KG1 (cell line): ENCODE data around the gene B4GAT1.

Experiments used
- DNase-seq: peaks from one replicate; lab custom pipeline; 2025; lab: John Stamatoyannopoulos, UW

Gene B4GAT1

DNA sequence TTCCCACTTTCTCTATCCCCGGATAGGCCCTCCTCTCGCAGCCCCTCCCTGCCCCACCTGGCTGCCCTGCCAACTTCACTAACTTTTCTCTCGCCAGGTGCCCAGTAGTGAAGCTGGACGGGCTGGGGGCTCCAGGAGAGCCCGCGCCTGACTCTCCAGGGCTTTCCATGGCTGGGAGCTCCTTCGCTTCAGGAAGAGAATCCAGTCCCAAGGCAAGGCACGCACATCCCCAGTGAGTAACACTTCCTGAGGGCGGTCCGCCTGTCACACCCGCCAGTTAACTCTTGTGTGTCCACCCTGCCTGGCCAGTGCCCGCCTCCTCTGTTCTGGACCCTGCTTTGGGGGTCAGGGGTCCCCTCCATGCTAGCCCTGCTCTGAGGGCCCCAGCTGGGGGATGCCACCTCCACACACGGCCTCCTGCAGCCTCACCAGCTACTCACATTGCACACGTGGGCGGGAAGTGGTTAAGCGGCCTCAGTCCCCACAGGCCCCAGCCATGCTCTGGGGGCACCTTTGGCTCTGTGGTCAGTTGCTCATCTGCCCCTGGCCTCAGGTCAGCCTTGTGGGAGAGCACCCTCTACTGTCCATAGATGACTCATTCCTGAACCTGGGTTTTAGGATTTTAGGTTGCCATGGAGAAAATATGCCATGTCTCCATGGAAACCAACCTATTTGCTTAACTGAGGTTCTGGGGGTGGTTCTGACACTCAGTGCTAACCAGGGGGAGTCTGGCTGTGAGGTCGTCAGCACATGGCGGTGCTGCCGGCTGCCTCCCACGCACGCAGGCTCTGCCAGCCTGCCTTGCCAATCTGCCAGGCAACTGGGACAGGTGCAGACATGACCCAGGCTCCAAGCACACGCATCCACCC lies 11.0 kb downstream of the B4GAT1 start, which contains the start of gene RIN1:
Gene RIN1, minus strand, starts transcription at position 201 of the 869 bp plus-strand sequence. Its CDS starts 32 bp downstream, at position 169.
- DNase-seq = no peak

DNA sequence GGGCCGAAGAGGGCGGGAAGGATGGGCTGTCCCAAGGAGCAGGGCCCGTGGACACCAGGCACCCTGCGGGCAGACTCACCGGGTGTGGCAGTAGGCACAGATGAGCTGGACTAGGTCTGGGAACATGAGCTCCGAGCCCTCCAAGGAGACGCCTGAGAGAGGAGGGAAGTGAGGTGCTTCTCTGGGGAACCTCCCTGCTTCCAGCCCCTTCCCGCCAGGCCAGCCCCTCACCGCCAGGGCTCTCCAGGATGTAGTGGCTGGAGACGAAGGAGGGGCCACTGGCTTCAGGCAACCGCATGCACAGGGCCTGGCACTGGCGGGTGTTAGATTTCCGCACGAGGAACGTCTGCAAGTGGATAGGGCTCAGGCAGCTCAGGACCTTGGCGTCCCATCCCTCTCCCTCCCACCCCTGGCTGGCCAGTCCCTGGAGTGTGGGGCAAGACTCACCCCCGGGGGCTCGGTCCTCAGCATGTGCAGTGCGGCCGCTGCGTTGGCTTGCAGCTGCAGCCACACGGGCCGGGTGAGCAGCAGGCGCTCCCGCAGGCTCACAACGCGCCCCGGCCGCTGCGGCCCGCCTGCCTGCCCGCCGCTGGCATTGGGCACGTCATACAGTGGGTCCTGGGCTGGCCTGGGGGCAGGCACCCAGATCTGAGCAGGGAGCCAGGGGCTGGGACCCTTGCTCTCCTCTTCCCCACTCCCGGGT lies 11.7 kb downstream of the B4GAT1 start:
- no peak for DNase-seq

DNA sequence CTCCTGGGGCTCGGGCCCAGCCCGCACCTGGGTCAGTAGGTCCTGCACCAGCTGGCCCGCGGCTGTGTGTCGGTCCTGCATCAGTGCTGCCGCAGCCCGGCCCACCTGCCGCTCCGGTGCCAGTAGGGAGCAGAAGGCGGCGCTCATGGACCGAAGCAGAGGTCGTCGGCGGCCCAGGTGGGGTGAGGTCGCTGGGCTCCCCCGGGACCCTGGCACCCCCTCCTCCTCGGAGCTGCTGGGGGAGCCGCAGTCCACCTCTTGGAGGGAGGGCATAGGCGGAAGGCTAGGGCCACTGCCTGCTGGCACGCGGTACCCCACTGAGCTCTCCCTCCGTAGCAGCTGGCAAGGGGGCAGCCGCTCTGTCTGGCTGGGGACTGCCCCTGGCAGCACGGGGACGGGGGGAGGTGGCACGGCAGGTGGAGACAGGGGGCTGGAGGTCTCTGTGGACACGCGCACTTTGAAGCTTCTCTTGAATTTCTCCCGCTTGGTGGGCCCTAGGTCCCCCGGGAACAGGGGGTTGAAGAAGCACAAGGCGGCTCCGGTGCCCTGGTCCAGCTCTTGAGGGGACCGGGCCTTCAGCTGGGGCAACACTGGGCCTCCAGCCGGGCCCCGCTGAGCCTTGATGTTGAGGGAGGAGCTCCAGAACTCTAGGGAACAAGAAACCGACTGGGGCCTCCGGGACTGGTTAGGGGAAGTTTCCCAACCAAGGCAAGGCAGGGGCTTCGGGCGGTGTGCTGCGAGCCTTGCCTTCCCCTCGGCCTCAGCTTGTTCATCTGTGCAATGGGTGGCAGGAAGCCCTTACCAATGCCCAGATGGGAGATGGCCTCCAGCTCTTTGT lies 12.6 kb downstream of the B4GAT1 start:
- no peak for DNase-seq

GRCh38 chr11:66333896-66334604 lies 13.4 kb downstream of the B4GAT1 start:
- DNase-seq = no peak

DNA sequence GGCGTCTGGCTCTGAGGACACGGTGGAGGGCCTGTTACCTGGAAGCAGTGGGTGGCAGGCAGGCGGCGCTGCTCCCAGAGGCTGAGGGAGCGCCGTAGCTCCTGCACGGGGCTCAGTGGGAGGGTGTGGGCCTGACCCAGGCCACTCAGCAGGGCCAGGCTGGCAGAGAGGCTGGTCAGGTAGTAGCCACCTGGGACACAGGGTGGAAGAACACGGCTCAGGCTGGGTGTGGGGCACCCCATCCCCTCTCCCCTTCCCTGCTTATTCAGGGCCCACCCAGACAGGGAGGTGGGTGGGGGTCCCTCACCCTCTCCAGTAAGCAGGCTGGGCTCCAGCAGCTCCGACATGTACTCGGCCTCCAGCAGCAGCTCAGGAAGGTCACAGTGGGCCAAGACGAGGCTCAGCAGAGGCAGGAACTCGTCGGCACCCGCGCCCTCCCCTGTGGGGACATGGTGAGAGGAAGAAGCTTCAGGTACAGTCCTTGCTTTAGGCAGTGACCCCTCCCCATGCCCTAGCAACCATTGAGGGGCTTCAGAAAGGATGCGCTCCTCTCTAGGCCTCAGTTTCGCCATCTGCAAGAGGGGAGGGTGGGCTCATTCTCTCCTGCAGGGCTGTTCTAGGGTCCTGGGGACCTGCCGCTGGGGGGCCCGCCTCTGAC lies 14.1 kb downstream of the B4GAT1 start:
- no peak for DNase-seq

DNA sequence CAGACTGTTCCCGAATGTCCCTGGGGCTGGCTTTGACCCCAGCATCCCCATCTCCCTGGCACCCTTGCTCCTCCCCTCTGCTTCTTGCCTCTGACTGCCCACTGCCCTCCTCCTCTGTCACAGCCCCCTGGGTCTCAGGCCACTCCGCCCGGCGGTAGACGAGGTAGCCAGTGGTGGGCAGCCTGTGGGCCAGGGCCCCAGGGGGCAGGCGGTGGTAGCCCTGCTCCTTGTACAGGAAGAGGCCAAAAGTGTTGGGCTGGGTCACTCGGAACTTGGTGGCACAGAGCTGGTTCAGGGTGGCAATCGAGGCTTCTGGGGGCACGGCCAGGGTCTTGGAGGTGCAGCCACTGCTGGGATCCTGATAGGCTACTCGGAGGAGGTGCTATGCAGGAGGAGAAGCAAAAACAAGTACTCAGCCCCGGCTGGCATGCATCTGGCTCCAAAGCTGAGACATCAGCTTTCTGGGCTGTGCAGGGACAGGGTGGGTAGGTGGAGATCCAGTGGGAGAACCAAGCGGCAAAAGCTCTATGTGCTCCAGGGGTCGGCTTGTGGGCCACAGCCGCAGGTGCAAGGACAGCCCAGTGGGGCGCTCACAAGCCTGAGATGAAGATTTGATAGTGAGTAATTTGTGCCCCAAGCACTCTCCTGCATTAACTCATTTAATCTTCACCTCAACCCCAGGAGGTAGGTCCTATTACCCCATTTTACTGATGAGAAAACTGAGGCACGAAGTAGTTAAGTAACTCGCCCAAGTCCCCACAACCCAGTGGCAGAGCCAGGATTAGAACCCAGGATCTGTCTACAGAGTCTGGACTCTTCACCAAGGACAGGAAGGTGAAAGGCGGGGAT lies 14.8 kb downstream of the B4GAT1 start:
- no peak for DNase-seq

DNA sequence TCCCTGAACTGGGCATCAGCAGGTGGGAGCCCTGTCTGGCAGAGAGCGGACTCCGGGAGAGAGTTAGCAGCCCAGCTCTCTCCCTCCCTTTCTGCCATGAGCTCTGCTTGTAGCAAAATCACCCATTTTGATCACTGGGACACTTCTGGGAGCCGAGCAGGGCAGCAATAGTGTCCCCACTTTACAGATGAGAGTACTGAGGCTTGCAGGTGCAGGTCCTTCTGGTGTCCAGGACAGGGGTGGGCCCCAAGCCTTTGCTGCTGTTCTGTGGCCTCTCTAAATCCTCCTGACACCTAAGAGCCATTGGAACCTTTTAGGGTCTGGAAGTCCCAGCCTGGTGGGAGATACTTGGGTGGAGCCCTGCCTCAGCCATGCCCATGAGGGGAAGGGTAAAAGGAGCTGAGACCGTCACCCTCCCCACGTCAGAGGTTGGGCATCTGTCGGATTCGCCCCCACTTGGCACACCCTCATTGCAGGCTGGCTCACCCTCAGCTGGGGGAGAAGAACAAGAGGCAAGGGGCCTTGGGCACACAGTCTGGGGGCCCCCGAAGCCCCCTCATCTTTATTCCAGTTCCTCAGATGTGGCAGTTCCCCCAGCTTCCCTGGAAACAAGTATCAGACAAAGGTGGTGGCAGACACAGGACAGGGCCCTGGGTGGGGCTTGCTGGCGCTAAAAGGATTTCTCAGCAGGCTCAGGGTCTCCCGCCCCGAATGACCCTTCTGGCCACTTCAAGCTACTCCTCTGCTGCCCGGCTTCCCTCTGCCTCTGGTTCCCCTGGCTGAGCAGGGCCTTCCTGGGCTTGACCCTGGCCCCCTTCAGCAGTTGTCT lies 15.7 kb downstream of the B4GAT1 start:
- DNase-seq = no peak

- no peak for DNase-seq
Observed at GRCh38 chr11:66330931-66331330, 16.5 kb downstream of the B4GAT1 start.

DNA sequence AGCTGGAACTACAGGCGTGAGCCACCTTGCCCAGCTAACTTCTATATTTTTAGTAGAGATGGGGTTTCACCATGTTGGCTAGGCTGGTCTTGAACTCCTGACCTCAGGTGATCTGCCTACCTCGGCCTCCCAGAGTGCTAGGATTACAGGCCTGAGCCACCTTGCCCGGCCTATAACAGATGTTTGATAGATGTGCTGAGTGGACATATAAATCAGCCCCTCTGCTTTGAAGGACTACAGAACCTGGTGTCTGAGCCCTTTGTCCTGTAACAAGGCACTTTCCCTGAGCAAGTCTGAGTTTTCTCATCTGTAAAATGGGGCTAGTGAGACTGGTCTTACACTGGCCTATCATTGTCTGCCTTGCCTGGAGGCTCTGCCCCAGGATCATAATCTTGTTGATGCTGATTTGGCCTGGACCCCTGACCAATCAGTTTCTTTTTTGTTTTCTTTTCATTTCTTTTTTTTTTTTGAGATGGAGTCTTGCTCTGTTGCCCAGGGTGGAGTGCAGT lies 18.2 kb downstream of the B4GAT1 start:
- no peak for DNase-seq

GRCh38 chr11:66328302-66329144 lies 18.9 kb downstream of the B4GAT1 start:
- peak; percentile 62 for DNase-seq

DNA sequence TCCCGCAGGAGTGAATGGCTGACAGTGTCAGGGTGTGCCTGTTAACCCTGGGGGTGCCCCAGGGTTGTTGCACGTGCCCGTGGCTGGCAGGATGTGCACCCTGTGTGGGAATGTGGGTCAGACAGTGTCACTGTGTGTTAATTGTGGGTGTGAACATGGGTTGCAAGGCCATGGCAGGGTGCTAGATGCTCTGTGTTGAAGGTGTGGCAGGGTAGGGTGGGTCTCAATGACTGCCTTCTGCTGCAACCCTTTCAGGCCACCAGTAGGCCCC lies 19.5 kb downstream of the B4GAT1 start:
- no peak for DNase-seq

GRCh38 chr11:66327171-66328030 lies 20.0 kb downstream of the B4GAT1 start:
- no peak for DNase-seq

DNA sequence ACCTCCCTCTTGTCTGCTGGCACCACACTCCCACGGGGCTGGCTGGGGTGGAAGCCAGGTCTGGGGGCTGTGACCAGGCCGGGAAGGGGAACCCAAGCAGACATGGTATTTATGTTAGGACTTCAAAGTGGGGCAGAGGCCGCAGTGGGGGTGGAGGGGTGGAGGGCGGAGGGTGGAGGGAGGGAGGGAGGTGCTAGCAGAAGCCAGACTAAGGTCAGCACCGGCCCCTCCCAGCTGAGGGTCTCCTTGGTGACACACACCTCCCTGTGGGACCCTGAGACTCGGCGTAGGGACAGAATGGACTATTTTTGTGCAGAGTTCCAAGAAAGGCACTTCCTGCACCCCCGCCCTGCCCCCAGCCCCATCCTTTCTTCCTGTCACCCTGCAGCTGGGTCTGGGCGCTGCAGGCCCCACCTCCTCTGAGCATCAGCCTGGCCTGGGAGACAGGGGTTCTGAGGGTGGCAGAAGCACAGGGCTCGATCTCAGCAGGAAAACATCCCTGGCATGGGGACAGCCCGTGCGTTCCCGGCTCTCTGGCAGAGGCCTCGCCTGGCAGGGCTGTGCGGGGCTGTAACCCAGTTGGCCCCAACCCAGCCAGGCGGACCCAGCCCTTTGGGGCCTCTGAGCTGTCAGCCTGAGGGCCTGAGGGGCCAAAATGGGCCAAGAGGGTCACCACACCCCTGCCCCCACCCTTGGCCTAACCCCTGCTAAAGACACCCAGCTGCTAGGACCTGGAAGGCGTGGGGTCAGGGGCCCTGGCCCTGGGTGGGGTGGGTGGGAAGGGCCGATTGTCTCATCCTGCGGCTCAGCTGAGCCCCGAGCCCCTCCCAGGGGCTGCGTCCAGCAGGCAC lies 20.9 kb downstream of the B4GAT1 start:
- no peak for DNase-seq

DNA sequence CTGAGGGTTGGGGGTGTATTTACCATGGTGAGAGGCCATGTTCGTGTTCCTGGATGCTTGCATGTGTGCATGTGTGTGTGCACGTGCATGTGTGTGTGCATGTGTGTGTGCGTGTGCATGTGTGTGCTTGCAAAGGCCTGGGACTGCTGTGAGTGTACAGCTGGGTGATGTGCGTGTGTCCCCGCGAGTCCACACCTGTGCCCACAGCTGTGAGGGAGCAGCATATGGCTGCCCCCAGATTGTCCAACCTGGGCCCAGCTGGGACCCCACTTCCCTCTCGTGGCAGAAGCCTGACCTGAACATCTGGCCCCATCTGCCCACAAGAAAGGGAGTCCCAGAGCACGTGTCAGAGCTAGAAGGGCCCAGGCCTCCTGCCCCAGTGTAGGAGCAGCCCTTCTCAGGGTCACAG lies 22.2 kb downstream of the B4GAT1 start:
- no peak for DNase-seq

- no peak for DNase-seq
Observed at GRCh38 chr11:66324664-66325063, 22.8 kb downstream of the B4GAT1 start.

DNA sequence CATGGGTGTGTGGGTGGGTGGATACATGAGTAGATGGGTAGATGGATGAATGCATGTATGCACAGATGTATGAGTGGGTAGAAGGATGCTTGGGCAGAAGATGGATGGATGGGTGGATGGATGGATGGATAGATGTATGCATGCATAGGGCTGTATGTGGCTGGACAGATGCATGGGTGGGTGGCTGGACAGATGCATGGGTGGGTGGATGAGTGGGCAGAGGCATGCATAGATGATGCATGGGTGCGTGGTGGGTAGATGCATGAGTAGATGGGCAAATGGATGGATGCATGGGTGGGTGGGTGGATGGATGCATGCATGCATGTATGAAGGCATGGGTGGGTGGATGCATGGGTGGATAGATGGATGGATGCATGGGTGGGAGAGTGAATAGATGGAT lies 23.7 kb downstream of the B4GAT1 start:
- DNase-seq = no peak
